ENCODE data around the gene FAM83E. TPM values are rescaled to one million over a fixed set of nuclear protein-coding genes. Genes with fewer than 3 reads are reported as not detected.
"Not testable (repeated sequence)": the region's sequence is repeated elsewhere in the genome, so short reads cannot be mapped to it uniquely, and the experiment has no call there.

FAM83E gene
- total RNA-seq, 2 experiments from 2014 or later = 2.8 to 4.1 TPM

- Mint-ChIP-seq H3K4me1 (peaks cover 11% of the 10 kb centered on the region), H3K36me3 (peaks cover 2% of the 10 kb centered on the region), H3K4me3 (no peak overlapping the region), H3K27ac (no peak overlapping the region), H3K9me3 (ENCODE audit: low read depth) (no peaks in the 10 kb centered on the region), H3K27me3 (no peaks in the 10 kb centered on the region)
- no peak for DNase-seq
- ATAC-seq = no peak
- CTCF ChIA-PET = interaction anchor here (1.9 to 11.2 kb wide), 3 partner anchors 77 to 101 kb away, joined by 6 to 221 read pairs (median 8); no protein-coding TSS in a partner anchor
Observed at GRCh38 chr19:48591021-48591420, 23.9 kb downstream of the FAM83E start.

- H3K4me3 Mint-ChIP-seq = peak overlapping the region; percentile 36
- peaks cover 4% of the 10 kb centered on the region for H3K36me3 Mint-ChIP-seq
- CTCF ChIA-PET = interaction anchor here (0.6 to 11.2 kb wide), 28 partner anchors 12 to 391 kb away, joined by 3 to 221 read pairs (median 4); partner anchors contain the start of genes KDELR1, SYNGR4 and TMEM143
- H3K27ac Mint-ChIP-seq = no peak overlapping the region
- ATAC-seq (peak; percentile 96), DNase-seq (peak; percentile 90)
- H3K4me1 Mint-ChIP-seq = peaks cover 15% of the 10 kb centered on the region
- H3K9me3 Mint-ChIP-seq (ENCODE audit: low read depth) = no peaks in the 10 kb centered on the region
- H3K27me3 Mint-ChIP-seq = peaks cover 3% of the 10 kb centered on the region
Observed at GRCh38 chr19:48588670-48589401, 26.0 kb downstream of the FAM83E start.

- ATAC-seq = no peak
- Mint-ChIP-seq H3K4me1 (peaks cover 15% of the 10 kb centered on the region), H3K27me3 (peaks cover 3% of the 10 kb centered on the region), H3K27ac (no peak overlapping the region), H3K36me3 (peaks cover 4% of the 10 kb centered on the region), H3K9me3 (ENCODE audit: low read depth) (no peaks in the 10 kb centered on the region), H3K4me3 (no peak overlapping the region)
- CTCF ChIA-PET = interaction anchor here (0.6 to 11.2 kb wide), 9 partner anchors 64 to 321 kb away, joined by 3 to 221 read pairs (median 4); no protein-coding TSS in a partner anchor
- no peak for DNase-seq
Observed at GRCh38 chr19:48587387-48587786, 27.5 kb downstream of the FAM83E start.

GRCh38 chr19:48582168-48582567, 32.7 kb downstream of the FAM83E start:
- DNase-seq = no peak
- H3K4me1 Mint-ChIP-seq = peaks cover 6% of the 10 kb centered on the region
- H3K27me3 Mint-ChIP-seq = peaks cover 3% of the 10 kb centered on the region
- H3K36me3 Mint-ChIP-seq = peaks cover 5% of the 10 kb centered on the region
- no peak overlapping the region for H3K4me3 Mint-ChIP-seq
- CTCF ChIA-PET = interaction anchor here (6.3 to 11.2 kb wide), 2 partner anchors 76 to 93 kb away, joined by 72 to 221 read pairs; no protein-coding TSS in a partner anchor
- H3K27ac Mint-ChIP-seq = no peak overlapping the region
- ATAC-seq = no peak
- no peaks in the 10 kb centered on the region for H3K9me3 Mint-ChIP-seq (ENCODE audit: low read depth)

- CTCF ChIA-PET = interaction anchor here (1.2 kb wide), 2 partner anchors 73 kb away, joined by 3 to 6 read pairs; no protein-coding TSS in a partner anchor
- ATAC-seq = no peak
Observed at GRCh38 chr19:48578891-48579290, 36.0 kb downstream of the FAM83E start.

GRCh38 chr19:48577908-48578307, 37.0 kb downstream of the FAM83E start:
- not testable (repeated sequence) for H3K36me3 Mint-ChIP-seq; H3K27ac Mint-ChIP-seq; DNase-seq; H3K4me3 Mint-ChIP-seq; H3K27me3 Mint-ChIP-seq; H3K4me1 Mint-ChIP-seq; H3K9me3 Mint-ChIP-seq (ENCODE audit: low read depth); ATAC-seq
- CTCF ChIA-PET = interaction anchor here (0.6 to 1.2 kb wide), 2 partner anchors 72 to 116 kb away, joined by 3 to 6 read pairs; no protein-coding TSS in a partner anchor

More at GRCh38 chr19:48578891-48579290, 36.0 kb downstream of the FAM83E start:
- H3K9me3 Mint-ChIP-seq (ENCODE audit: low read depth) = no peaks in the 10 kb centered on the region
- no peaks in the 10 kb centered on the region for H3K27me3 Mint-ChIP-seq
- H3K4me1 Mint-ChIP-seq = no peaks in the 10 kb centered on the region
- no peak overlapping the region for H3K4me3 Mint-ChIP-seq
- no peak for DNase-seq
- H3K36me3 Mint-ChIP-seq = peaks cover 2% of the 10 kb centered on the region
- H3K27ac Mint-ChIP-seq = no peak overlapping the region

GRCh38 chr19:48575931-48576622, 38.8 kb downstream of the FAM83E start:
- no peak overlapping the region for H3K4me3 Mint-ChIP-seq
- no peaks in the 10 kb centered on the region for H3K9me3 Mint-ChIP-seq (ENCODE audit: low read depth)
- CTCF ChIA-PET = interaction anchor here (0.8 to 1.2 kb wide), 2 partner anchors 13 to 70 kb away, joined by 3 to 5 read pairs; no protein-coding TSS in a partner anchor
- no peak for DNase-seq
- no peak for ATAC-seq
- H3K4me1 Mint-ChIP-seq = no peaks in the 10 kb centered on the region
- H3K36me3 Mint-ChIP-seq = peaks cover 2% of the 10 kb centered on the region
- H3K27ac Mint-ChIP-seq = no peak overlapping the region
- no peaks in the 10 kb centered on the region for H3K27me3 Mint-ChIP-seq

GRCh38 chr19:48573163-48573505, 41.7 kb downstream of the FAM83E start:
- CTCF ChIA-PET = interaction anchor here (1.0 to 1.1 kb wide), 2 partner anchors 36 to 67 kb away, joined by 3 read pairs; no protein-coding TSS in a partner anchor
- ATAC-seq (no peak), DNase-seq (no peak)
- no peaks in the 10 kb centered on the region for H3K36me3 Mint-ChIP-seq
- no peak overlapping the region for H3K27ac Mint-ChIP-seq
- H3K9me3 Mint-ChIP-seq (ENCODE audit: low read depth) = no peaks in the 10 kb centered on the region
- H3K4me1 Mint-ChIP-seq = no peaks in the 10 kb centered on the region
- H3K27me3 Mint-ChIP-seq = peaks cover 4% of the 10 kb centered on the region
- no peak overlapping the region for H3K4me3 Mint-ChIP-seq

- H3K27me3 Mint-ChIP-seq = peaks cover 8% of the 10 kb centered on the region
- H3K9me3 Mint-ChIP-seq (ENCODE audit: low read depth) = no peaks in the 10 kb centered on the region
- DNase-seq (no peak), ATAC-seq (no peak)
- H3K4me1 Mint-ChIP-seq = no peaks in the 10 kb centered on the region
- no peak overlapping the region for H3K27ac Mint-ChIP-seq
- no peak overlapping the region for H3K4me3 Mint-ChIP-seq
- H3K36me3 Mint-ChIP-seq = no peaks in the 10 kb centered on the region
- CTCF ChIA-PET = interaction anchor here (1.1 kb wide), 1 partner anchor 66 kb away, joined by 3 read pairs; no protein-coding TSS in a partner anchor
Observed at GRCh38 chr19:48571378-48572162, 43.3 kb downstream of the FAM83E start.

GRCh38 chr19:48569814-48570213, 45.1 kb downstream of the FAM83E start:
- Mint-ChIP-seq H3K9me3 (ENCODE audit: low read depth) (no peaks in the 10 kb centered on the region), H3K36me3 (no peaks in the 10 kb centered on the region), H3K27me3 (peaks cover 8% of the 10 kb centered on the region), H3K4me3 (no peak overlapping the region), H3K4me1 (no peaks in the 10 kb centered on the region), H3K27ac (no peak overlapping the region)
- no peak for DNase-seq
- no peak for ATAC-seq
- CTCF ChIA-PET = no interaction called here

GRCh38 chr19:48568345-48568886, 46.5 kb downstream of the FAM83E start:
- DNase-seq (no peak), ATAC-seq (no peak)
- H3K9me3 Mint-ChIP-seq (ENCODE audit: low read depth) = no peaks in the 10 kb centered on the region
- H3K36me3 Mint-ChIP-seq = no peaks in the 10 kb centered on the region
- H3K27ac Mint-ChIP-seq = no peak overlapping the region
- H3K27me3 Mint-ChIP-seq = peaks cover 8% of the 10 kb centered on the region
- no peaks in the 10 kb centered on the region for H3K4me1 Mint-ChIP-seq
- H3K4me3 Mint-ChIP-seq = no peak overlapping the region
- CTCF ChIA-PET = interaction anchor here (0.9 to 1.2 kb wide), 2 partner anchors 15 to 16 kb away, joined by 3 to 5 read pairs; no protein-coding TSS in a partner anchor

GRCh38 chr19:48565090-48565489, 49.8 kb downstream of the FAM83E start:
- no peak for DNase-seq
- no peak for ATAC-seq
- Mint-ChIP-seq H3K27me3 (peaks cover 4% of the 10 kb centered on the region), H3K9me3 (ENCODE audit: low read depth) (no peaks in the 10 kb centered on the region), H3K4me1 (no peaks in the 10 kb centered on the region), H3K4me3 (no peak overlapping the region), H3K36me3 (no peaks in the 10 kb centered on the region), H3K27ac (no peak overlapping the region)
- CTCF ChIA-PET = interaction anchor here (1.0 kb wide), 1 partner anchor 59 kb away, joined by 3 read pairs; no protein-coding TSS in a partner anchor

Data from activated CD8-positive, alpha-beta memory T cell treated with anti-CD3 and anti-CD28 coated beads, Interleukin-2, amount 10 ng/mL, durations not matched to agents 7 days and 5 days (primary cell).